ENCODE results near the gene RAB8A. TPM values are rescaled to one million over a fixed set of nuclear protein-coding genes. Genes with fewer than 3 reads are reported as not detected.
"Not testable (repeated sequence)": the region's sequence is repeated elsewhere in the genome, so short reads cannot be mapped to it uniquely, and the experiment has no call there.

The RAB8A gene
- total RNA-seq, 1 donor from 2014 or later, result 51.4 TPM

GRCh38 chr19:16111909-16112752 is 442 bp downstream of the RAB8A start:
- DNase-seq (ENCODE audit: low spot score), result no peak

GRCh38 chr19:16112778-16113177 is 1.1 kb downstream of the RAB8A start:
- no peak for DNase-seq (ENCODE audit: low spot score)

- no peak for DNase-seq (ENCODE audit: low spot score)
Observed at GRCh38 chr19:16113727-16114126, 2.0 kb downstream of the RAB8A start.

GRCh38 chr19:16115301-16116039 is 3.8 kb downstream of the RAB8A start:
- DNase-seq (ENCODE audit: low spot score), result no peak

- no peak for DNase-seq (ENCODE audit: low spot score)
Observed at GRCh38 chr19:16116067-16116466, 4.4 kb downstream of the RAB8A start.

- no peak for DNase-seq (ENCODE audit: low spot score)
Observed at GRCh38 chr19:16117594-16118033, 5.9 kb downstream of the RAB8A start.

GRCh38 chr19:16118489-16119033 is 6.9 kb downstream of the RAB8A start:
- DNase-seq (ENCODE audit: low spot score), result no peak

GRCh38 chr19:16119075-16119857 is 7.6 kb downstream of the RAB8A start:
- not testable (repeated sequence) for DNase-seq (ENCODE audit: low spot score)

- no peak for DNase-seq (ENCODE audit: low spot score)
Observed at GRCh38 chr19:16121141-16121540, 9.5 kb downstream of the RAB8A start.

- DNase-seq (ENCODE audit: low spot score), result no peak
Observed at GRCh38 chr19:16121967-16122366, 10.3 kb downstream of the RAB8A start.

GRCh38 chr19:16124953-16125352 is 13.3 kb downstream of the RAB8A start:
- DNase-seq (ENCODE audit: low spot score), result no peak

- DNase-seq (ENCODE audit: low spot score), result no peak
Observed at GRCh38 chr19:16125737-16126495, 14.2 kb downstream of the RAB8A start.

GRCh38 chr19:16127080-16127479 is 15.4 kb downstream of the RAB8A start:
- DNase-seq (ENCODE audit: low spot score), result no peak

GRCh38 chr19:16127776-16128371 is 16.2 kb downstream of the RAB8A start:
- DNase-seq (ENCODE audit: low spot score), result no peak

GRCh38 chr19:16131648-16132047 is 20.0 kb downstream of the RAB8A start:
- DNase-seq (ENCODE audit: low spot score), result no peak

GRCh38 chr19:16133818-16134217 is 22.1 kb downstream of the RAB8A start:
- no peak for DNase-seq (ENCODE audit: low spot score)

GRCh38 chr19:16134510-16134909 is 22.8 kb downstream of the RAB8A start:
- DNase-seq (ENCODE audit: low spot score), result no peak

GRCh38 chr19:16135430-16136127 is 23.9 kb downstream of the RAB8A start:
- DNase-seq (ENCODE audit: low spot score), result no peak

- no peak for DNase-seq (ENCODE audit: low spot score)
Observed at GRCh38 chr19:16136185-16136999, 24.7 kb downstream of the RAB8A start.
